AG09319 (cell line): ENCODE results near the gene GOLM1.

Experiments
- DNase-seq: peaks from one replicate; pipeline ENCODE4 v3.0.0-alpha.2; 2010; ENCODE audit warnings: low read depth; ENCODE audit errors: extremely low read depth
- TF ChIP-seq, protein P1 (sequence below): IDR thresholded peaks from 2 replicates; pipeline ENCODE4 v1.5.1; 2011; ENCODE audit warnings: low read depth, mild to moderate bottlenecking, inconsistent platforms, low read length, moderate library complexity

Gene GOLM1

GRCh38 chr9:86035827-86036440 lies 63.4 kb downstream of the GOLM1 start:
- DNase-seq: no peak
- TF ChIP-seq, protein P1, sequence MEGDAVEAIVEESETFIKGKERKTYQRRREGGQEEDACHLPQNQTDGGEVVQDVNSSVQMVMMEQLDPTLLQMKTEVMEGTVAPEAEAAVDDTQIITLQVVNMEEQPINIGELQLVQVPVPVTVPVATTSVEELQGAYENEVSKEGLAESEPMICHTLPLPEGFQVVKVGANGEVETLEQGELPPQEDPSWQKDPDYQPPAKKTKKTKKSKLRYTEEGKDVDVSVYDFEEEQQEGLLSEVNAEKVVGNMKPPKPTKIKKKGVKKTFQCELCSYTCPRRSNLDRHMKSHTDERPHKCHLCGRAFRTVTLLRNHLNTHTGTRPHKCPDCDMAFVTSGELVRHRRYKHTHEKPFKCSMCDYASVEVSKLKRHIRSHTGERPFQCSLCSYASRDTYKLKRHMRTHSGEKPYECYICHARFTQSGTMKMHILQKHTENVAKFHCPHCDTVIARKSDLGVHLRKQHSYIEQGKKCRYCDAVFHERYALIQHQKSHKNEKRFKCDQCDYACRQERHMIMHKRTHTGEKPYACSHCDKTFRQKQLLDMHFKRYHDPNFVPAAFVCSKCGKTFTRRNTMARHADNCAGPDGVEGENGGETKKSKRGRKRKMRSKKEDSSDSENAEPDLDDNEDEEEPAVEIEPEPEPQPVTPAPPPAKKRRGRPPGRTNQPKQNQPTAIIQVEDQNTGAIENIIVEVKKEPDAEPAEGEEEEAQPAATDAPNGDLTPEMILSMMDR: no peak

DNA sequence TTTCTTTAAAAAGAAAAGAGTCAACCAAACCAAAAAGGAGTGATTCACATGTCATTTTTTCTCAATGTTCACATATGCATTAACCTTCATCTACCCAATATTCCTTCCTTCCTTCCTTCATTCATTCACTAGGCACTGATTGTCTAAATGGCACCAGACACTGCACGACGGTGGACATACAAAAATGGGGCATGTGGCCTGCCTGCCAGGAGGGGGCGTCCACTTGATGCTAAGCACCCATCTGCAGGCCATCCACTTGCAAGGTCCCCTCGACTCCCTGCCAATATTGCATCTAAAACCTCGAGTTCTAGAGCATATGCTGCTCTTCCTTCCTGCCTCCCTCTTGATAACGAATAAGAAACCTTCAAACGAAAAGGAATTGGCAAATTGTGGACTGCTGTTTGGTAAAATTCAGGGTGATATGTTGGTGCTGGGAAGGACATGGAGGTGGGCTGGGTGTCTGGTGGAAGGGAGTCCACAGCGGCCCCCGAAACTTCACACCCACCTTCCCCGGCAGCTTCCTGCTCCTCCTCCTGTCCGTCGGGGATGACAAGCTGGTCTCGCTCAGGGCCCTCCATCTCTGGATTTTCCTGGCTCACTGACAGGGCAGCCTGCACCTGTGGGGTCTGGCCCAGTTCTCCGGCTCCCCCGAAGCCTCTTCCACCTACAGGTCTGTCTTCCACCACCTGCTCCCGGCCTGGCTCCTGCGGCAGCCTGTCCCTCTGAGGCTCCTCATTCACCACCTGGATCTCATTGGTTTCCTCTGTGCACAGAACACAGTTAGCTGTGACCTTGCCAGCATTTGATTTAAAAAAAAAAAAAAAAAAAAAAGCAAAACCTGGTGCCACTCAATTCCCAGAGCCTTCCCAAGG lies 64.3 kb downstream of the GOLM1 start:
- TF ChIP-seq, protein P1: peak; percentile 44
- no peak for DNase-seq

DNA sequence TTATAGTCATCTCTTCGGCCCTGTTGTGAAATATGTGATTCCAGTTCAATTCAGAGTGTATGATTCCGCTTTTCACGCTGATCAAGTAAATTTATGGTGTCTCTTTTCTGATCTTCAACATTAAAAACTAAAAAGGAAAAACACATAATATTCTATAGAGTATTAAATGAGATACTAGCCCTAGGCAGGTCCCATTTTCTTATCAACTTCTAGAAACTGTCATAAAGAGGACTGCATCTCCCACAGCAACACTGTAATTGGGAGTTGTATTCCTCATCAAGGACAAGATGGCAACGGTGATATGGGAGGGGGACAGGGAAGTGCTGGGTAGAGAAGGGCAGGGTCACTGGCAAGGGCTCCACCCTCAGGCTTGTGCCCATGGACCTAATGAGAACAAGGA lies 71.6 kb downstream of the GOLM1 start:
- TF ChIP-seq, protein P1: no peak
- no peak for DNase-seq

DNA sequence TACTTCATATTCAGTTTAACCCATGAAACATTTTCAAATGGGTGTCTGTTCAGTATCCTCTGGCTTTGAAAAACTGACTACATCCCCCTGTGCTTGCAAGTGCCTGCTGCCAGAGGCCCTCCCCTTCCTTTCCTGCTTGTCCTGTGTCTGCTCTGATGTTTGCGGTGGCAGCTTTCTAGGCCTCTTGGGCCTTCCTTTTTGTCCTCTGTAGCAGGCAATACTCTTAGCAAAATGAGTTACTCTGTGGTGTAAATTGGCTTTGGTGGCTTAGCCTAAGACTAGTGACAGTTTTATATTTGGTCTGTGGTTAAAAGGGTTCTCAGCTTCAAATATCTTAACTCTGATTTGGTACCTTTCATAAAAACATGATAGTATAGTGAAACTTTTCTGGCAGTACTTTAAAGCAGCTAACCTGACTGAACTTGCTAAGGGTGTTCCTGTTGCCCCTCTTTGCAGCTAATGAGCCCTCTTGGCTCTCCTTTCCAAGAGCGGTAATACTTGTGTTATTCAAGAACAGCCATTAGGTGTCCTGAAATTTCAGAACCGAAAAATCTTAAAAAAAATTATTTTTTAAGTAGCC lies 76.6 kb downstream of the GOLM1 start:
- DNase-seq: no peak
- TF ChIP-seq, protein P1: no peak

DNA sequence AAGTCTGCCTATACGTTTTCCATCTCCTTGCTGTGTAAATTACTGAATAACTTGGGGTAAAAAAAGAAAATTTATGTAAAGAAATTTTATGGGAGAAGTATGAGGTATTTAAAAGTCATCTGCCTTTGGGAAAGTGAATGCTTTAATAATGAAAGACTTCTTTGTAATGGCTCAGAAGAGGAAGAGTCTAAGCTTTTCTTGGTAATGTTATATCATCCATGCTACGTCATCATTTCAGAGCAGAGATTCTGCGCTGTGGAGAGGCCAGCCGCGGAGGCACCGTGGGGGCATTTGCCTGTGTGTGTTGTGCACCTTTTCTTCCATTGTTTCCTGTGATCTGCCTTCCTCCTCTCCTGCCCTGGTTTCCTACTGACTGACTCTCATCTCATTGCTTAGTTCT lies 78.2 kb downstream of the GOLM1 start:
- TF ChIP-seq, protein P1: no peak
- DNase-seq: no peak

GRCh38 chr9:86020731-86021130 lies 78.6 kb downstream of the GOLM1 start:
- DNase-seq: no peak
- TF ChIP-seq, protein P1: no peak

DNA sequence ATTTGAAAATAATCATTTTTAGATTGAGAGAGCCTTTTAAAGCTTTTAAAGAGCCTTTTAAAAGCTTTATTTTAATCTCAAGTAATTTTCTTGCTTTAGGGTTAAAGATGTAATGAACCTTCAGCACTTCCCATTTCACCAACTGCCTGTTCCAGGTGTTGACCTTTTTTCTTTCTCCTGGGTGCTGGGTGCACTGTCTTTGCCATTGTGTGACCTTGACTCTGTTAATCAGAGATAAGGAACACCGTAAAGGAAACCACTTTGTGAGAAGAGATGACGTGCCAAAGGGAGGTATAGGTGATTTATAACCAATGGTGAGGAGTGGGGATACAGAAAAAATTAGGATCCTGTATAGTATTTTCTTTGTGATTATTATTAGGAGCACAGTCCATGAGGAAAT lies 90.2 kb downstream of the GOLM1 start:
- TF ChIP-seq, protein P1: no peak
- no peak for DNase-seq
